NCI-H748 (cell line): ENCODE results near the gene SOS2.
A peak's percentile ranks its signal among the peaks of the same experiment; 100 is the strongest.
"Not testable (repeated sequence)": the region's sequence is repeated elsewhere in the genome, so short reads cannot be mapped to it uniquely, and the experiment has no call there.

Source experiments
- DNase-seq: peaks from one replicate; lab custom pipeline; 2025; ENCODE audit not compliant: unreplicated experiment; lab: John Stamatoyannopoulos, UW

Gene SOS2

DNA sequence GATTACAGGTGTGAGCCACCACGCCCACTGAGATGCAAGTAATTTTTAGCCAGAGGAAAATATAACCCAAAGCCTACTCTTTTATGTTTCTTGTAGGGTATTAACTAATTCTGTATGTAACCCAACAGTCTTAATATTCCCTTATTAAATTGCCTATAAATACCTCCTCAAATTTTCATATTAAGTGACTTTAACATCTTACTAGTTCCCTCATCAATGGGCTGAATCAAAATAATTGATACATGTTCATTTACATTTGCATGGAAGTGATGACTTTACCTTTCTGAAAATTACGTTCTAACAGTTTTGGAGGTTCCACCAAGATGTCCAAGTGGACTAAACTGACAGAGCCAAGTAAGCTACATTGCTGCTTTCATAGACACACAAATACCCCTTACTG is 3.1 kb downstream of the SOS2 start:
- DNase-seq = no peak

GRCh38 chr14:50225974-50226297 is 5.4 kb downstream of the SOS2 start:
- no peak for DNase-seq

DNA sequence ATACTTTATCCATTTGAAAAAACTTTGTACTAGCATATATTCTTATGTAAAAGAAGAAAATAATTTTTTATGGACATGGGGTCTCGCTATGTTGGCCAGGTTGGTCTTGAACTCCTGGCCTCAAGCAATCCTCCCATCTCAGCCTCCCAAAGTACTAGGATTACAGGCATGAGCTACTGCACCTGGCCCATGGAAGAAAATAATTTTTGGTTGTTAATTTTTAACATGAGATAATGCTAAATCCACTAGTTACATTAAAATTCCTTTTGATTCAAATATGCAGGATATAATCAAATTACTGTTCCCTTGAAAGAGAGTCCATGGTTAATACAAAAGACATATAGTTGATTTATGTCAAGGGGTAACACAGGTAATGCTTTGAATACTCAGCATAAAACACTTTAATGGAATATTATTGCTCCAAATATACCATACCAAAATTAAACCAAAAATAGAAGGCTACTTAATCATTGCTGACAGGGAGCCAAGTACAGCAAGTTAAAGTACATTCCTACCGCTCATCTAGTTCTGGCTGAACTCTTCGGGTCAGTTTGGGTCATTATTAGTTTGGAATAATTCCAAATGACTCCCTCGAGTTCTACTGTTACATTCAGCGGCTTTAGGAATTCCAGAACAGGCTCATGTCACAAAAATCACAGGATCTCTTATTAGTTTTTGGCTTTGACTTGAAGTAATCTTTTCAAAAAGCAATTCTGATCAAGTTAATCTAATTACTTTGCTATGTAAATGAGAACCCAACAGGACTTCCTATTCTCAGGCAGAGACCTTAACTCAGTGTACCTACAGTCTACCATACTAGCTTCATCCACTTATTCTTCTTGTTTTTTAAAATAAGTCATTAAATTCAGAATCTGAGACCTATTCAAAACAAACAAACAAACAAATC is 6.1 kb downstream of the SOS2 start:
- DNase-seq = no peak

DNA sequence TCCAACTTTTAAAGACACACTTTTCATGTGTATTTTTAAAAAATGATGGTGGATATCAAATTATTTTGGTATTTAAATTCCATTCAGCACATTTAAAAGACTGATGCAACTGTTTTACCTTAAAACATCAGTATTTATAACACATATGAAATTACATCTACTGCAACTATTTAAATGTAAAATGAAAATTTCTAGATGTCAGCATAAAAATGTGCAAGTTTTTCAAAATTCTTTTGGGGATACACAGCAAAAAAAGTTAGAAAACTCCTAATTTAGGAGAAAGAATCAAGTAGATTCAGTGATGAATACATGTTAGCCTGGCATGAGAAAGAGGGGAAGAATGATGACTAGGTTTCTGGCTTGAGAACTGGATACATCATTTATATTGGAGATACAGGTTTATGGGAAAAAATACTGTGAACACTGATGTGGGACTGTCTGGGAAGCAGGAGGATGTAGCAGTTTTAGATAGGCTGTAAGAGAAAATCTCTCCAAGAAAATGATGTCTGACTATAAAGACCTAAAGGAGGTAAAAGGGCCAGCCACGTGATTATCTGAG is 9.2 kb downstream of the SOS2 start:
- no peak for DNase-seq

DNA sequence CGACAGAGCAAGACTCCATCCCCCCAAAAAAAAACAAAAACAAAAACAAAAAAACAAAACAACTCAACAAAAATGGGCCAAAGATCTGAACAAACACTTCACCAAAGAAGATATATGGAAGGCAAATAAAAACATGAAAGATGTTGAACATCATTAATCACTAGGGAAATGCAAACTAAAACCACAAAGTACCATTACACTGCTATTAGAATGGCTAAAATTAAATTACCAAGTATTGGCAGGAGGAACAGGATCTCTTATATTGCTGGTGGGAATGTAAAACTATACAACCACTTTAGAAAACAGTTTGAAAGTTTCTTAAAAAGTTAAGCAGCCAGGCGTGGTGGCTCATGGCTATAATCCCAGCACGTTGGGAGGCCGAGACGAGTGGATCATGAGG is 12.9 kb downstream of the SOS2 start:
- DNase-seq = no peak

- DNase-seq = no peak
Measured at GRCh38 chr14:50215416-50215815, 16.0 kb downstream of the SOS2 start.

DNA sequence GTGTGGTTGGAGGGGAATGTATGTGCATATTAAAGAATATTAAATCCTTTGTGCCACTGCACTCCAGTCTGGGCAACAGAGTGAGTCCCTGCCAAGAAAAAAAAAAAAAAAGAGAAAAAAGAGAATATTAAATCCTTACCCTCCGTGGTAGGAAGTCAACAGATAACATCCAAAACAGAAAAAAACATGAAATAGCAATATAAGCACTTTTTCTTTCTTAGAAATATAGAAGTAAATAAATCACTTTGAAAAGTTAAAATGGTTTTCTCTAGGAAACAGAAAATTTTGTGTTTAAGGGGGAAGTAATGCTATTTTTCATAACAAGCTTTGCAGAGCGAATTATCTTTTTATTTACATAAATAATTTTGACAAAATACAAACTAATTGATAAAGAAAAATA is 17.6 kb downstream of the SOS2 start:
- no peak for DNase-seq

GRCh38 chr14:50212726-50213125 is 18.7 kb downstream of the SOS2 start:
- DNase-seq = no peak

DNA sequence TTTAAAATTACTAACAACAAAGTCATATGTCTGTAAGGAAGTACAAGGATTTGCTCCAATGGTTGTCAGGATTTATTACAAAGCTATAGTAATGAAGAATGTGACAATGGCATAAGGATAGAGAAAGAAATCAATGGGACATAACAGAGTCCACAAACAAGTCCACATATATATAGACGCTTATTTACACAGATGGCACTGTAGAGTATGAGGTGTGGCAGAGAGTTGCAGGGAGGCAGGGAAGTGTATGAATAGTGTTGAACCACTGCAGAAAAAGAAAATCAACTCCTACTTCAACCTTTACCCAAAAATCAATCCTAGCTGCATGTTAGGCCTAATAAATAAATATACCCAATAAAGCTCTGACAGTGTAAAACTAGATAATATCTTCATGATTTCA is 21.3 kb downstream of the SOS2 start:
- DNase-seq = peak; percentile 37

DNA sequence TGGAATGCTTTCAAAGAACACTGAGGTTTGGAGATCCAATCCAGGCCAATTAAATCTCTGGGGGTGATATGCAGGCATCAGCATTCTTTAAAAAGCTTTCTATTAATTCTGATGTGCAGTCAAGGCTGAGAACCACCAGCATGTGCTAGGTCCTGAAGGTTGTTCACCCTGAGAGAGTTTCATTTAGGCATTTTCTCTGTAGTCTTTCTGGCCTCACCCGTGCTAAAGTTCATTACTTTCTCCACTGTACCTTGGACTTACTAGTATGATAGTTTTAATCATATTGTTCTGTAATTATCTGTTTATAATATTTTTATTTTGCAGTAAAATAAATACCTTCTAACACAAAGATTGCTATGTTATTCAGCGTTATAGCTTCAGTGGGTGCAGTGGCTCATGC is 32.9 kb downstream of the SOS2 start:
- no peak for DNase-seq

DNA sequence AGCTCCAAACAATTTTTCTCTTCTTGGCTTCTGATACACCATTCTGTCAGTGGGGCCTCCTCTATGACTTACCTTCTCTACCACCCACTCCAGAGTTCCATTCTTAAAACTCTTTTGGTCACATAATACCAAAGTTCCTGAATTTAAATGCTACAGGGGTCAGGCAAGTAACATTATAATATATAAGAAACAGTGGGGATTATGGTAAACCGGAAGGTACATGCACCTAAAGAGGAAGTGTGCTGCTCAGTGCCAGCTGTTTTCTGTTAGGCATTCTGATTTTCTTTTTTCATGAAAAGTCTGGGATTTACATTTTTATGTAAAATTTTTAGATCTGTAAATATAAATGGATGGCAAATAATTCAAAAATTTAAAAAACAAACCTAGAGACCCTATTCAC is 39.9 kb downstream of the SOS2 start:
- no peak for DNase-seq

- DNase-seq = no peak
Measured at GRCh38 chr14:50186107-50186506, 45.3 kb downstream of the SOS2 start.

DNA sequence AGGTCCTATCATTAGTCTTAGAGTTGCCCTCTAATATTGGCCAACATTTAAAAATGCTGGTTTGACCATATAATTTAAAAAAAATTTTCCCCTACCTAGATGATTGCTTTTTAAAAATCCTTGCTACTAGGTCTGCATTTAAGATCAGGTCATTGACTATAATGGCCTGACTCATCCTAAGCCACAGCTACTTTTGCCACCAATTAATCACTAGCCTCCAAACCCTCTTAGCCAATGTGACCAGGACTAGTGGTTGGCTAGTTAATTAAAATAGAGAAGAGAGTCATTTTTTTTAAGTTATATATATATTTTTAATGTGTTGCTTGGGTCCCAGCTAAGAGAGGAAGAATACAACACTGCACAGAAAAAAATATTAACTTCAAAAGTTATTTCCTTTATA is 57.5 kb downstream of the SOS2 start:
- DNase-seq = no peak

DNA sequence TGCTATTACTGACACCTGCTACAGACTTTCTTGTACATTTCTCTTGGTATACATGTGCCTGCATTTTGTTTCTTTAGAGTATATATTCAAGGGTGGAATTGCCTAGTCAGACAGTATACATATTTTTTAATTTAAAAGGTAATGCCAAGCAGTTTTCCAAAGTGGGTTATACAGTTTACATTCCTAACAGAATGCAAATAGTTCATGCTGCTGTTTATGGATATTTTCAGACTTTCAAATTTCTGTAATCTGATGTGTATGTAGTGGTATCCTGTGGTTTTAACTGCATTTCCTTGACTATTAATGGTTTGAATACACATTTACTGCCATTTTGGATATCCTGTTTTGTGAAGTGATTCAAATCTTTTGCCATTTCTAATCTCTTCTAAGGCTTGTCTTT is 59.5 kb downstream of the SOS2 start:
- no peak for DNase-seq

GRCh38 chr14:50167381-50167780 is 64.0 kb downstream of the SOS2 start:
- not testable (repeated sequence) for DNase-seq

DNA sequence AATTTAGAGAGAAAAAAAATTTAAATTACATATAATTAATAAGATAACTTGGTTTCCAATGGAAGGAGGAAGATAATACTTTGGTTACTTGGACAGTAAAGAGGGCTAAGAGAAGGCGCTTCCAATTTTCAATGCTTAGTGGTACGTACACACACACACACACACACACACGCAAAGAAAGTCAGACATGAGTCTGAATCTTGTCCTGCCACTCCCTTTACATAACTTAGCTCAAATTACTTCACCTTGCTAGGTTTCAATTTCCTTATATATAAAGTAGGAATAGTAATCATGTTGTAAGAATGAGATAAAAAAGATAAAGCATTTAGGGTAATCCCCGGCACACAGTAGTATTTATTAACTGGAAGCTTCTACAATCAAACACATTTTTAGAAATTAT is 75.3 kb downstream of the SOS2 start:
- no peak for DNase-seq

- DNase-seq = no peak
Measured at GRCh38 chr14:50148799-50149198, 82.6 kb downstream of the SOS2 start.

DNA sequence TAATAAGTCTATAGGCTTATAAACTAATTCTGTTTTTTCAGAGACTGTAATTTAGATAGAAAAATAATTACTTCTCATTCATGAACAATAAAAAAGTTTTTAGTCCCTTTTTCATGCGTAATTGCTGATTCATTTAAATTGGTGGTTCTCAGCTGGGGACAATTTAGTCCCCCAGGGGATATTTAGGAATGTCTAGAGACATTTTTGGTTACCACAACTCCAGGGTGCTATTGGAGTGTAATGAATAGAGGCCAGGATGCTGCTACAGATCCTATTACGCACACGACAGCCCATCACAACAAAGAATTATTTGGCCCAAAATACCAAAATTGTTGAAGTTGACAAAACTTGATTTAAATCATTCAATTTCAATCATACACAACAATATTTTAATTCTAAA is 92.2 kb downstream of the SOS2 start:
- no peak for DNase-seq

DNA sequence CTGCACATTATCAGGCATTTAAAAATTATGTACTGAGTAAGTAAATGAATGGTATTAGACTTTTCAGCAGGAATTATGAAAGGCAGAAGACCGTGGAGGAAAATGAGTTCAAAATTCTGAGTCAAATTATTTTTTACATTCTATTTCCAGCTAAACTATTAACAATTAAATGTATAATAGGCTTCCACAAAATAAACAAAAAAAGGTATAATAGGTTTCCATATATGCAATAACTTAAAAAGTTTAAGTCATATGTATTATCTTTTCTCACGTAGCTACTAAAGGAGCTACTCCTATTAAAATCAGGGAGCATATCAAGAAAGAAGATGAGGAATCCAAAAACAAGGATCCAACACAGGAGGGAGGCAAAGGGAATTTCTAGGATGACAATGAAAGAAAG is 103.6 kb downstream of the SOS2 start:
- DNase-seq = no peak

GRCh38 chr14:50123062-50123461 is 108.3 kb downstream of the SOS2 start:
- DNase-seq = no peak

DNA sequence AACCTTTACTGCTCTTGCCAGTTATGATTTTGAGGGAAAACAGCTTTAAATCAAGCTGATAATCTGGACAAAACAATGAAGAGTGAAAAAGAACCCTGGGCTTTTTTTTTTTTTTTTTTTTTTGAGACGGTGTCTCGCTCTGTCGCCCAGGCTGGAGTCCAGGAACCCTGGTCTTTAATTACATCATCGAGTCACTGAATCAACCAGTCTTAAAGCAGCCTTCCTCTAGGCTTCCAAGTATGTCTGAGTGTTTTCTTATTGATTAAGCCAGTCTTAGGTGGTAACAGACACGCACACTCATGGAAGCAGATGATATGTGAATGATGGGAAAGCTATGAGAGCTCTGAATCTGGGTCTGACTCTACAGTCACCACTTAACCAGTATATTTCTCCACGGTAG is 109.1 kb downstream of the SOS2 start:
- no peak for DNase-seq

DNA sequence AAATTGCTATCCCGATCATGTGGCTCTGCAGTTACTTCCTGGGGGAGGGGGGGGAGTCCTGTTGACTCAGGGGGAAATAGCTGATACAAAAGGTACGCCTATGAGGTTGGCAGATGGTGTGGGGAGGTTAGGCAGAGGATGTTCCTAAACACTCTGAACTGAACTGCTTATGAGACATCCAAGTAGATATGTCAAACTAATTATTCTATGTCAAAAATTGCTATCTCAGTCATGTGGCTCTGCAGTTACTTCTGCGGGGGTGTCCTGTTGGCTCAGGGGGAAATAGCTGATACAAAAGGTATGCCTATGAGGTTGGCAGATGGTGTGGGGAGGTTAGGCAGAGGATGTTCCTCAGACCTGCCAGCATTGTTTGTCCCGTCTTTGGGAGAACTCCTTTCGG is 109.9 kb downstream of the SOS2 start:
- DNase-seq = no peak

DNA sequence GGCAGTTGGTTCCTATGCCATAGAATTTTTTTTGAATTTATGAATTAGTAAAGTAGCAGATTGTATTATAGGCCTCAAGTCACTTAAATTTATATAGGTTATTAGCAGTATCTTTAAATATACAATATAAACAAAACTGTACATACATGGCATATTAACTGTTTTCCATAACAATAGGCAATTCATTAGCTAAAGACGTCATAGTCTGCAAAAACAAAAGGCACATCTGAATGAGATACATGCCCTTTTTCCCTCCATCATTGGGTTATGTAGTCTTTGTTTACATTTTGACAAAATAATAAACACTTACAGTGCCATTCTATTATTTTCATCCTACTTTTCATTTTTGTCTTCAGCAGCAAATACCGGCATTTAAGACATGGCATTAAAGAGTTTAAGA is 113.9 kb downstream of the SOS2 start:
- DNase-seq = no peak
